KMS-11 (cell line): ENCODE results near the gene MVK.

Experiments
- H2AFZ ChIP-seq: fragments of 200-600 bp; sonication (generic); 2 replicates; pipeline ENCODE4 v1.6.1; 2016; ENCODE audit warnings: antibody characterized with exemption, mixed run types, low read depth
- H3K27ac ChIP-seq: fragments of 200-600 bp; sonication (generic); 2 replicates; pipeline ENCODE4 v1.6.1; 2016; ENCODE audit warnings: mild to moderate bottlenecking, mixed run types
- H3K27me3 ChIP-seq: fragments of 200-600 bp; sonication (generic); 2 replicates; pipeline ENCODE4 v1.6.1; 2017; ENCODE audit warnings: mild to moderate bottlenecking, low read depth, mixed run types, moderate library complexity; ENCODE audit not compliant: insufficient read depth
- H3K36me3 ChIP-seq: fragments of 200-600 bp; sonication (generic); 2 replicates; pipeline ENCODE4 v1.6.1; 2017; ENCODE audit warnings: mild to moderate bottlenecking, mixed run types; ENCODE audit not compliant: insufficient read depth
- H3K4me1 ChIP-seq: fragments of 200-600 bp; sonication (generic); 2 replicates; pipeline ENCODE4 v1.6.1; 2016; ENCODE audit warnings: mild to moderate bottlenecking, low read depth, mixed run types; ENCODE audit not compliant: poor library complexity, severe bottlenecking
- H3K4me2 ChIP-seq: fragments of 200-600 bp; sonication (generic); 2 replicates; pipeline ENCODE4 v1.7.0; 2016; ENCODE audit warnings: mild to moderate bottlenecking, mixed run types
- H3K4me3 ChIP-seq: fragments of 200-600 bp; sonication (generic); IDR thresholded peaks from 2 replicates; pipeline ENCODE4 v1.6.1; 2017; ENCODE audit warnings: low read depth, low read length, mixed read lengths; ENCODE audit not compliant: insufficient read depth
- H3K79me2 ChIP-seq: fragments of 200-600 bp; sonication (generic); 2 replicates; pipeline ENCODE4 v1.6.1; 2016; ENCODE audit warnings: low read depth, mixed run types; ENCODE audit not compliant: insufficient read depth
- H3K9ac ChIP-seq: fragments of 200-600 bp; sonication (generic); 2 replicates; pipeline ENCODE4 v1.6.1; 2016; ENCODE audit warnings: mild to moderate bottlenecking, mixed run types
- H4K20me1 ChIP-seq: fragments of 200-600 bp; sonication (generic); 2 replicates; pipeline ENCODE4 v1.6.1; 2016; ENCODE audit warnings: mild to moderate bottlenecking, mixed run types; ENCODE audit not compliant: insufficient read depth
- CTCF ChIP-seq: fragments of 200-600 bp; sonication (generic); conservative IDR thresholded peaks from 2 replicates; pipeline ENCODE4 v1.6.1; 2017; ENCODE audit warnings: low read depth, mild to moderate bottlenecking, antibody characterized with exemption, low read length, moderate library complexity, mixed read lengths

The MVK gene

GRCh38 chr12:109551108-109551507 is 22.5 kb upstream of the MVK start:
- Histone ChIP-seq H3K36me3 (no peaks in the 10 kb centered on the region), H3K27ac (no peak overlapping the region), H3K79me2 (no peaks in the 10 kb centered on the region), H3K27me3 (no peaks in the 10 kb centered on the region), H3K4me3 (no peak overlapping the region), H2AFZ (no peak overlapping the region), H3K4me1 (no peaks in the 10 kb centered on the region), H4K20me1 (no peaks in the 10 kb centered on the region), H3K9ac (no peak overlapping the region), H3K4me2 (no peak overlapping the region)
- TF ChIP-seq CTCF = no peak

- no peak overlapping the region for H2AFZ ChIP-seq
- H3K27ac ChIP-seq = no peak overlapping the region
- H3K4me3 ChIP-seq = no peak overlapping the region
- TF ChIP-seq CTCF = no peak
- H3K9ac ChIP-seq = no peak overlapping the region
- no peaks in the 10 kb centered on the region for H3K79me2 ChIP-seq
- H3K4me1 ChIP-seq = no peaks in the 10 kb centered on the region
- no peaks in the 10 kb centered on the region for H3K27me3 ChIP-seq
- H3K4me2 ChIP-seq = no peak overlapping the region
- no peaks in the 10 kb centered on the region for H4K20me1 ChIP-seq
- H3K36me3 ChIP-seq = no peaks in the 10 kb centered on the region
Measured at GRCh38 chr12:109552971-109553370, 20.6 kb upstream of the MVK start.

GRCh38 chr12:109553483-109553882 is 20.1 kb upstream of the MVK start:
- Histone ChIP-seq H3K4me2 (no peak overlapping the region), H3K9ac (no peak overlapping the region)

GRCh38 chr12:109553906-109554500 is 19.6 kb upstream of the MVK start:
- TF ChIP-seq CTCF = no peak
- Histone ChIP-seq H4K20me1 (no peaks in the 10 kb centered on the region), H3K4me1 (no peaks in the 10 kb centered on the region), H3K27ac (no peak overlapping the region), H3K4me2 (no peak overlapping the region), H3K9ac (no peak overlapping the region), H3K36me3 (no peaks in the 10 kb centered on the region), H3K27me3 (no peaks in the 10 kb centered on the region), H3K4me3 (no peak overlapping the region), H3K79me2 (no peaks in the 10 kb centered on the region), H2AFZ (no peak overlapping the region)

More at GRCh38 chr12:109553483-109553882, 20.1 kb upstream of the MVK start:
- Histone ChIP-seq H4K20me1 (no peaks in the 10 kb centered on the region), H2AFZ (no peak overlapping the region), H3K4me1 (no peaks in the 10 kb centered on the region), H3K27me3 (no peaks in the 10 kb centered on the region), H3K36me3 (no peaks in the 10 kb centered on the region), H3K27ac (no peak overlapping the region), H3K79me2 (no peaks in the 10 kb centered on the region), H3K4me3 (no peak overlapping the region)
- TF ChIP-seq CTCF = no peak
